OCI-LY7 (cell line): ENCODE results near the gene TLX1. TPM values are rescaled to one million over a fixed set of nuclear protein-coding genes. Genes with fewer than 3 reads are reported as not detected.

Experiments used
- BruUV-seq: library from RNA; stranded (reverse); fragments of 400-500 nt; replicated peaks from 2 replicates; lab custom pipeline; 2021; lab: Mats Ljungman, UMichigan
- CTCF ChIA-PET: fragments of 300-600 bp; sonication (Branson Sonifier 250); formaldehyde crosslinking; loops from one replicate; lab custom pipeline; 2022; ENCODE audit warnings: antibody characterized with exemption; ENCODE audit not compliant: unreplicated experiment; lab: Charles Lee
- POLR2A ChIA-PET: fragments of 300-600 bp; sonication (Branson Sonifier 250); formaldehyde crosslinking; loops from one replicate; lab custom pipeline; 2022; ENCODE audit warnings: antibody characterized with exemption; lab: Charles Lee
- DNase-seq: peaks from one replicate; pipeline ENCODE4 v3.0.0-alpha.2; 2015; ENCODE audit warnings: low spot score
- H2AFZ ChIP-seq: fragments of 200-600 bp; sonication (generic), shearing (Covaris generic); 2 replicates; pipeline ENCODE4 v1.6.1; 2014; ENCODE audit warnings: mild to moderate bottlenecking, antibody characterized with exemption, low read length, moderate library complexity
- H3K27ac ChIP-seq: fragments of 200-600 bp; sonication (generic); 2 replicates; pipeline ENCODE4 v1.5.1; 2014; ENCODE audit warnings: mixed run types, low read depth, mild to moderate bottlenecking, moderate library complexity, low read length, inconsistent platforms; ENCODE audit not compliant: poor library complexity, severe bottlenecking
- H3K36me3 ChIP-seq: fragments of 200-600 bp; sonication (generic); 2 replicates; pipeline ENCODE4 v1.6.1; 2014; ENCODE audit warnings: mild to moderate bottlenecking, antibody characterized with exemption, low read length, moderate library complexity, mixed read lengths; ENCODE audit not compliant: insufficient read depth
- H3K4me1 ChIP-seq: fragments of 200-600 bp; sonication (generic); 2 replicates; pipeline ENCODE4 v1.5.1; 2014; ENCODE audit warnings: mild to moderate bottlenecking, low read length; ENCODE audit not compliant: insufficient read depth, poor library complexity, severe bottlenecking
- H3K4me2 ChIP-seq: fragments of 200-600 bp; sonication (generic); 2 replicates; pipeline ENCODE4 v1.6.1; 2014; ENCODE audit warnings: mild to moderate bottlenecking, low read length
- H3K4me3 ChIP-seq: fragments of 200-600 bp; sonication (generic); 2 replicates; pipeline ENCODE4 v1.5.1; 2014; ENCODE audit warnings: mild to moderate bottlenecking, low read depth, low read length; ENCODE audit not compliant: poor library complexity, severe bottlenecking
- H3K79me2 ChIP-seq: fragments of 200-600 bp; sonication (generic); 2 replicates; pipeline ENCODE4 v1.6.1; 2016; ENCODE audit warnings: low read depth, mild to moderate bottlenecking, low read length, moderate library complexity, mixed read lengths; ENCODE audit not compliant: insufficient read depth
- H3K9me2 ChIP-seq: fragments of 200-600 bp; sonication (generic); 2 replicates; pipeline ENCODE4 v1.6.1; 2016; ENCODE audit warnings: mild to moderate bottlenecking, low read length, mixed read lengths; ENCODE audit not compliant: insufficient read depth
- H3K9me3 ChIP-seq: fragments of 200-600 bp; sonication (generic); 2 replicates; pipeline ENCODE4 v1.6.1; 2014; ENCODE audit warnings: mild to moderate bottlenecking, mixed run types, low read length, mixed read lengths
- H4K20me1 ChIP-seq: fragments of 200-600 bp; sonication (generic); 2 replicates; pipeline ENCODE4 v1.6.1; 2014; ENCODE audit warnings: mild to moderate bottlenecking, antibody characterized with exemption, low read length, moderate library complexity, mixed read lengths; ENCODE audit not compliant: insufficient read depth
- EZH2phosphoT487 ChIP-seq: fragments of 200-600 bp; sonication (generic); IDR thresholded peaks from 2 replicates; pipeline ENCODE4 v1.6.1; 2018; ENCODE audit warnings: low read depth, borderline replicate concordance, mild to moderate bottlenecking, mixed run types, antibody characterized with exemption, low read length, moderate library complexity, mixed read lengths
- intact Hi-C: fragments of 100-400 bp; cut with micrococcal nuclease; formaldehyde crosslinking; loops from one replicate; pipeline ENCODE4 v1.10.0; 2022; ENCODE audit not compliant: unreplicated experiment
- total RNA-seq, 2 experiments: library from RNA; depleted of rRNA in 1 of 2; stranded (reverse); fragments of >200 nt in 1 of 2; shearing (Covaris generic) in 1 of 2; gene quantifications; 2 replicates each; pipeline ENCODE4 v1.2.3, GENCODE V29; 2014 to 2022
- TF ChIP-seq, protein P1 (sequence below): fragments of 200-600 bp; sonication (generic); conservative IDR thresholded peaks from 2 replicates; pipeline ENCODE4 v1.5.1; 2014; ENCODE audit warnings: mild to moderate bottlenecking, antibody characterized with exemption, low read length, moderate library complexity, mixed read lengths

The TLX1 gene
- total RNA-seq, 2 experiments from 2014 or later, result not detected

- H4K20me1 ChIP-seq, result no peaks in the 10 kb centered on the region
- H3K9me2 ChIP-seq, result no peaks in the 10 kb centered on the region
- ChIA-PET POLR2A (no interaction called here), CTCF (no interaction called here)
- H2AFZ ChIP-seq, result no peak overlapping the region
- no peaks in the 10 kb centered on the region for H3K36me3 ChIP-seq
- H3K9me3 ChIP-seq, result no peaks in the 10 kb centered on the region
- no peaks in the 10 kb centered on the region for H3K4me1 ChIP-seq
- BruUV-seq, result no TSS peak
- DNase-seq, result no peak
- TF ChIP-seq, protein P1, sequence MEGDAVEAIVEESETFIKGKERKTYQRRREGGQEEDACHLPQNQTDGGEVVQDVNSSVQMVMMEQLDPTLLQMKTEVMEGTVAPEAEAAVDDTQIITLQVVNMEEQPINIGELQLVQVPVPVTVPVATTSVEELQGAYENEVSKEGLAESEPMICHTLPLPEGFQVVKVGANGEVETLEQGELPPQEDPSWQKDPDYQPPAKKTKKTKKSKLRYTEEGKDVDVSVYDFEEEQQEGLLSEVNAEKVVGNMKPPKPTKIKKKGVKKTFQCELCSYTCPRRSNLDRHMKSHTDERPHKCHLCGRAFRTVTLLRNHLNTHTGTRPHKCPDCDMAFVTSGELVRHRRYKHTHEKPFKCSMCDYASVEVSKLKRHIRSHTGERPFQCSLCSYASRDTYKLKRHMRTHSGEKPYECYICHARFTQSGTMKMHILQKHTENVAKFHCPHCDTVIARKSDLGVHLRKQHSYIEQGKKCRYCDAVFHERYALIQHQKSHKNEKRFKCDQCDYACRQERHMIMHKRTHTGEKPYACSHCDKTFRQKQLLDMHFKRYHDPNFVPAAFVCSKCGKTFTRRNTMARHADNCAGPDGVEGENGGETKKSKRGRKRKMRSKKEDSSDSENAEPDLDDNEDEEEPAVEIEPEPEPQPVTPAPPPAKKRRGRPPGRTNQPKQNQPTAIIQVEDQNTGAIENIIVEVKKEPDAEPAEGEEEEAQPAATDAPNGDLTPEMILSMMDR, result no peak
- no peak for TF ChIP-seq EZH2phosphoT487
- no peak overlapping the region for H3K4me2 ChIP-seq
- intact Hi-C loops, result no loop called here
- no peak overlapping the region for H3K4me3 ChIP-seq
- H3K27ac ChIP-seq, result no peak overlapping the region
- no peaks in the 10 kb centered on the region for H3K79me2 ChIP-seq
Measured at GRCh38 chr10:101136708-101137121, 5.6 kb downstream of the TLX1 start.

- intact Hi-C loops, result no loop called here
- no peaks in the 10 kb centered on the region for H3K79me2 ChIP-seq
- H3K27ac ChIP-seq, result no peak overlapping the region
- no peaks in the 10 kb centered on the region for H3K36me3 ChIP-seq
- H3K9me3 ChIP-seq, result no peaks in the 10 kb centered on the region
- ChIA-PET CTCF (no interaction called here), POLR2A (no interaction called here)
- no TSS peak for BruUV-seq
- H2AFZ ChIP-seq, result no peak overlapping the region
- no peak overlapping the region for H3K4me2 ChIP-seq
- no peaks in the 10 kb centered on the region for H3K9me2 ChIP-seq
- TF ChIP-seq EZH2phosphoT487, result no peak
- TF ChIP-seq, protein P1, result no peak
- no peaks in the 10 kb centered on the region for H4K20me1 ChIP-seq
- DNase-seq, result no peak
- no peak overlapping the region for H3K4me3 ChIP-seq
- H3K4me1 ChIP-seq, result no peaks in the 10 kb centered on the region
Measured at GRCh38 chr10:101137271-101137670, 6.2 kb downstream of the TLX1 start.

GRCh38 chr10:101138788-101139420, 7.8 kb downstream of the TLX1 start:
- intact Hi-C loops, result loop anchor here (1.0 kb wide), 1 partner anchor 44 kb away; no protein-coding TSS in a partner anchor
- no peaks in the 10 kb centered on the region for H3K9me3 ChIP-seq
- no peak for DNase-seq
- no peaks in the 10 kb centered on the region for H3K79me2 ChIP-seq
- no peak overlapping the region for H3K27ac ChIP-seq
- CTCF ChIA-PET, result interaction anchor here (0.6 kb wide), 1 partner anchor 964 kb away, joined by 3 read pairs; no protein-coding TSS in a partner anchor
- H3K9me2 ChIP-seq, result no peaks in the 10 kb centered on the region
- TF ChIP-seq EZH2phosphoT487, result no peak
- TF ChIP-seq, protein P1, result no peak
- no TSS peak for BruUV-seq
- H3K4me1 ChIP-seq, result no peaks in the 10 kb centered on the region
- H3K4me3 ChIP-seq, result no peak overlapping the region
- H4K20me1 ChIP-seq, result no peaks in the 10 kb centered on the region
- POLR2A ChIA-PET, result no interaction called here
- no peaks in the 10 kb centered on the region for H3K36me3 ChIP-seq
- H3K4me2 ChIP-seq, result no peak overlapping the region
- H2AFZ ChIP-seq, result no peak overlapping the region
